Nephron progenitor cell (in vitro differentiated cells): Measurements from ENCODE around the gene TMEM238.
A peak's percentile ranks its signal among the peaks of the same experiment; 100 is the strongest.

Source experiments
- DNase-seq: peaks from one replicate; pipeline ENCODE4 v3.0.0; 2021
- H3K27ac Mint-ChIP-seq: 2 replicates; pipeline ENCODE4 v1.8.0; 2021; ENCODE audit warnings: mild to moderate bottlenecking, moderate library complexity, mixed read lengths
- H3K27me3 Mint-ChIP-seq: 2 replicates; pipeline ENCODE4 v1.8.0; 2021; ENCODE audit warnings: mild to moderate bottlenecking, low read depth, mixed read lengths; ENCODE audit not compliant: poor library complexity
- H3K36me3 Mint-ChIP-seq: 2 replicates; pipeline ENCODE4 v1.8.0; 2021; ENCODE audit warnings: low read depth, mixed read lengths
- H3K4me1 Mint-ChIP-seq: 2 replicates; pipeline ENCODE4 v1.8.0; 2021; ENCODE audit warnings: mixed read lengths
- H3K4me3 Mint-ChIP-seq: 2 replicates; pipeline ENCODE4 v1.8.0; 2021; ENCODE audit warnings: mild to moderate bottlenecking, moderate library complexity, mixed read lengths
- H3K9me3 Mint-ChIP-seq: 2 replicates; pipeline ENCODE4 v1.8.0; 2021; ENCODE audit warnings: mild to moderate bottlenecking, moderate library complexity, mixed read lengths
- CTCF ChIP-seq: fragments of 200-600 bp; sonication (generic); IDR thresholded peaks from 2 replicates; pipeline ENCODE4 v1.5.0; 2021; ENCODE audit warnings: antibody characterized with exemption

Gene TMEM238

GRCh38 chr19:55346725-55347441, 37.2 kb downstream of the TMEM238 start:
- Mint-ChIP-seq H3K27me3 (peaks cover 14% of the 10 kb centered on the region), H3K36me3 (peaks cover 24% of the 10 kb centered on the region), H3K9me3 (no peaks in the 10 kb centered on the region), H3K4me1 (peaks cover 51% of the 10 kb centered on the region), H3K27ac (no peak overlapping the region), H3K4me3 (no peak overlapping the region)
- no peak for DNase-seq
- no peak for TF ChIP-seq CTCF

GRCh38 chr19:55345818-55346724, 38.0 kb downstream of the TMEM238 start:
- DNase-seq = no peak
- no peaks in the 10 kb centered on the region for H3K9me3 Mint-ChIP-seq
- TF ChIP-seq CTCF = no peak
- H3K27ac Mint-ChIP-seq = no peak overlapping the region
- peaks cover 29% of the 10 kb centered on the region for H3K36me3 Mint-ChIP-seq
- no peak overlapping the region for H3K4me3 Mint-ChIP-seq
- H3K27me3 Mint-ChIP-seq = peaks cover 6% of the 10 kb centered on the region
- H3K4me1 Mint-ChIP-seq = peaks cover 50% of the 10 kb centered on the region

- TF ChIP-seq CTCF = no peak
- Mint-ChIP-seq H3K27ac (peak overlapping the region; percentile 34), H3K4me3 (no peak overlapping the region), H3K4me1 (peaks cover 46% of the 10 kb centered on the region), H3K27me3 (no peaks in the 10 kb centered on the region), H3K9me3 (no peaks in the 10 kb centered on the region), H3K36me3 (peaks cover 29% of the 10 kb centered on the region)
- DNase-seq = no peak
Observed at GRCh38 chr19:55345101-55345817, 38.8 kb downstream of the TMEM238 start.

GRCh38 chr19:55344444-55344843, 39.6 kb downstream of the TMEM238 start:
- H3K27ac Mint-ChIP-seq = no peak overlapping the region
- no peaks in the 10 kb centered on the region for H3K27me3 Mint-ChIP-seq
- peaks cover 29% of the 10 kb centered on the region for H3K36me3 Mint-ChIP-seq
- no peak overlapping the region for H3K4me3 Mint-ChIP-seq
- no peak for TF ChIP-seq CTCF
- no peaks in the 10 kb centered on the region for H3K9me3 Mint-ChIP-seq
- H3K4me1 Mint-ChIP-seq = peaks cover 44% of the 10 kb centered on the region
- DNase-seq = no peak

GRCh38 chr19:55341595-55342531, 42.2 kb downstream of the TMEM238 start:
- H3K4me1 Mint-ChIP-seq = peaks cover 34% of the 10 kb centered on the region
- H3K4me3 Mint-ChIP-seq = peak overlapping the region; percentile 96
- DNase-seq = no peak
- TF ChIP-seq CTCF = no peak
- H3K9me3 Mint-ChIP-seq = no peaks in the 10 kb centered on the region
- H3K27ac Mint-ChIP-seq = no peak overlapping the region
- peaks cover 8% of the 10 kb centered on the region for H3K27me3 Mint-ChIP-seq
- H3K36me3 Mint-ChIP-seq = peaks cover 29% of the 10 kb centered on the region
